Colonic mucosa (tissue), 4 donors: Measurements from ENCODE around the gene HAL. TPM values are rescaled to one million over a fixed set of nuclear protein-coding genes. Genes with fewer than 3 reads are reported as not detected.

ENCODE experiments used
- DNase-seq: peaks from one replicate; pipeline ENCODE4 v3.0.0-alpha.2; 2020
- H3K27ac ChIP-seq: fragments of 200-600 bp; one replicate; pipeline ENCODE4 v1.8.0; 2021
- H3K27me3 ChIP-seq: fragments of 200-600 bp; one replicate; pipeline ENCODE4 v1.8.0; 2021
- H3K36me3 ChIP-seq: fragments of 200-600 bp; one replicate; pipeline ENCODE4 v1.8.0; 2021
- H3K4me1 ChIP-seq: fragments of 200-600 bp; one replicate; pipeline ENCODE4 v1.8.0; 2021; ENCODE audit warnings: mild to moderate bottlenecking
- H3K4me3 ChIP-seq: fragments of 200-600 bp; one replicate; pipeline ENCODE4 v1.8.0; 2021
- H3K9ac ChIP-seq, 2 donors: one replicate each; pipeline ENCODE4 v1.7.0; 2013; ENCODE audit warnings: control low read depth in 2 of 2, low read depth in 2 of 2, low read length in 2 of 2
- H3K9me3 ChIP-seq: fragments of 200-600 bp; one replicate; pipeline ENCODE4 v1.8.0; 2021
- intact Hi-C: fragments of 100-400 bp; cut with DNase I; formaldehyde crosslinking; loops from one replicate; pipeline ENCODE4 v1.14.1; 2022
- total RNA-seq, 2 donors: library from RNA; stranded (reverse); fragmentation: NEBNext Ultra II Directional in 1 of 2; extraction: Animal tissue kit (Norgen Biotek cat#: 25700) in 1 of 2; gene quantifications; one replicate each; pipeline ENCODE4 v1.2.1, GENCODE V29; 2021
- TF ChIP-seq, protein P1 (sequence below): fragments of 200-600 bp; IDR thresholded peaks from one replicate; pipeline ENCODE4 v1.8.0; 2022; ENCODE audit warnings: antibody characterized with exemption, mild to moderate bottlenecking
- donor health status: healthy.
- donor health status: DM: no; HTN: no; CAD: no.
- donor health status: DM: no; HTN: no; CAD: no.

HAL gene
- total RNA-seq, 2 donors from 2014 or later = 0.91 to 1.1 TPM

DNA sequence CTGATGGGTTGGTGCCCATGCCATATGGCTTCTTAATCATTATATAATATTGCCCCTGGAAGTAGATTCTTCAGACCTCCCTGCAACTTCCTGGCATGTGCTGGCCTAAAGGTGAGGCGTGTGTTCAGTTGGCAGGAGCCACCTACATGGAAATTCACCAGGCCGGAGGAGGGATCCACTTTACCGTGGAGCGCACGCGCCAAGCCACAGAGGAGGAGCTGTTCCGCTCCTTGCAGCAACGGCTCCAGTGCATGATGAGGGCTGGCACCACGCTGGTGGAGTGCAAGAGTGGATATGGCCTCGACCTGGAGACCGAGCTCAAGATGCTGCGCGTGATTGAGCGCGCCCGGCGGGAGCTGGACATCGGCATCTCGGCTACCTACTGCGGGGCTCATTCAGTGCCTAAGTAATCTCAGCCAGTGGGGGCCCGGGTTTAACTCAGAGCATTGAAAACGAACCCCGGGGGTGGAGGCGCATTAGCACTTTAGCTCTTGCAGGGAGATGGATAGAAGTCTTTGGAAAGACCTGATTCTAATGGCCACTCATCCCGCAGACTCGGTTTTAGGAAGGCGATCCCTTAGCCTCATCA lies 39.5 kb downstream of the HAL start:
- intact Hi-C loops = no loop called here
- no peak overlapping the region for H3K4me3 ChIP-seq

DNA sequence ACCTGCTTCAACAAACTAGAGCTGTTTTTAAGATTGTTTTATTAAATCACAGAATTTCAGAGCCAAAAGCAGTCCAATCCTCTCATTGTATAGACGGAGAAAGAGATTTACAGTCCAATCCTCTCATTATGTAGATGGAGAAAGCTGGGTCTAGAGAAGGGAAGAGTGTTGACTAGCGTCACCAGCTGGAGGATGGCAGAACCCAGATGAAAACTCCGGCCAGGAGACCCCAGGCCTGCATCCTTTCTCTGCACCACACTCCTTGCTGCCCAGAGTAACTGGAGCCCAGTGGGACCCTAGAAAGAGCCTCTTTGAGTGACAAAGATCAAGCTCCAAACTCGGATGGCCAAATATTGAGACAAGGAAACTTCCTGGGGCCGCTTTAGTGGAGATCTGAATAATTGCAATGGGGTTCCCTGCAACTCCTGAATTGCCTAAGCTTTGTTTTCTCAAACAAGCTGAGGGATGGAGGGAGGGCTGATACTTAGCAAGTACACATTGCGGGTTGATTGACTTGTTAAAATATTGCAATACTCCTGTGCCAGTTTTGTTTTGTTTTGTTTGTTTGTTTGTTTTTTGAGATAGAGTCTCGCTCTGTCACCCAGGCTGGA lies 40.5 kb downstream of the HAL start:
- no peaks in the 10 kb centered on the region for H3K9me3 ChIP-seq

More for the DNA sequence above, 39.5 kb downstream of the HAL start:
- H3K4me1 ChIP-seq = no peaks in the 10 kb centered on the region
- H3K9ac ChIP-seq = no peak overlapping the region
- TF ChIP-seq, protein P1, sequence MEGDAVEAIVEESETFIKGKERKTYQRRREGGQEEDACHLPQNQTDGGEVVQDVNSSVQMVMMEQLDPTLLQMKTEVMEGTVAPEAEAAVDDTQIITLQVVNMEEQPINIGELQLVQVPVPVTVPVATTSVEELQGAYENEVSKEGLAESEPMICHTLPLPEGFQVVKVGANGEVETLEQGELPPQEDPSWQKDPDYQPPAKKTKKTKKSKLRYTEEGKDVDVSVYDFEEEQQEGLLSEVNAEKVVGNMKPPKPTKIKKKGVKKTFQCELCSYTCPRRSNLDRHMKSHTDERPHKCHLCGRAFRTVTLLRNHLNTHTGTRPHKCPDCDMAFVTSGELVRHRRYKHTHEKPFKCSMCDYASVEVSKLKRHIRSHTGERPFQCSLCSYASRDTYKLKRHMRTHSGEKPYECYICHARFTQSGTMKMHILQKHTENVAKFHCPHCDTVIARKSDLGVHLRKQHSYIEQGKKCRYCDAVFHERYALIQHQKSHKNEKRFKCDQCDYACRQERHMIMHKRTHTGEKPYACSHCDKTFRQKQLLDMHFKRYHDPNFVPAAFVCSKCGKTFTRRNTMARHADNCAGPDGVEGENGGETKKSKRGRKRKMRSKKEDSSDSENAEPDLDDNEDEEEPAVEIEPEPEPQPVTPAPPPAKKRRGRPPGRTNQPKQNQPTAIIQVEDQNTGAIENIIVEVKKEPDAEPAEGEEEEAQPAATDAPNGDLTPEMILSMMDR = no peak
- DNase-seq = no peak
- H3K9me3 ChIP-seq = no peaks in the 10 kb centered on the region
- no peak overlapping the region for H3K27ac ChIP-seq
- H3K36me3 ChIP-seq = no peaks in the 10 kb centered on the region
- H3K27me3 ChIP-seq = no peaks in the 10 kb centered on the region

DNA sequence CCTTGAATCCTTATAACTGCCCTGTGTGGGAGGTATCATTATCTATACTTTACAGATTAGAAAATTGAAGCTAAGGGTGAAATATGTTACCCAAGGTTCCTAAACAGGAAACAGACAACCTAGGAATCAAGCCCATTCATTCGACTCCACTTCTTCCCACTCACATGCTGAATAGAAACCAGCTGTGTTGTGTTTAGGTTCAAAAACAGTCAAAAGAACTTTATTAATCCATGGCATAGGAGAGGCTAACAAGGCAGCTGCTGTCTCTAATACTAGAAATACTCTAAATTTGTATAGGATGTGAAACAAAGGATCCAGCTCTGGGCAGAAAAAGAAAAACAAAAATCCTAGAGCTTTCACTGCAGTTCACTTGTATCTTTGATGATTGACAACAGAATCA lies 43.1 kb downstream of the HAL start:
- Histone ChIP-seq H3K4me3 (no peak overlapping the region), H3K27me3 (no peaks in the 10 kb centered on the region), H3K36me3 (no peaks in the 10 kb centered on the region), H3K27ac (no peak overlapping the region), H3K9me3 (no peaks in the 10 kb centered on the region), H3K4me1 (no peaks in the 10 kb centered on the region), H3K9ac (no peak overlapping the region)
- no peak for DNase-seq
- intact Hi-C loops = no loop called here
- TF ChIP-seq, protein P1 = no peak

More for the DNA sequence above, 40.5 kb downstream of the HAL start:
- Histone ChIP-seq H3K36me3 (no peaks in the 10 kb centered on the region), H3K27me3 (no peaks in the 10 kb centered on the region), H3K4me3 (no peak overlapping the region), H3K27ac (no peak overlapping the region), H3K9ac (no peak overlapping the region), H3K4me1 (no peaks in the 10 kb centered on the region)
- TF ChIP-seq, protein P1 = no peak
- intact Hi-C loops = no loop called here
- DNase-seq = no peak

DNA sequence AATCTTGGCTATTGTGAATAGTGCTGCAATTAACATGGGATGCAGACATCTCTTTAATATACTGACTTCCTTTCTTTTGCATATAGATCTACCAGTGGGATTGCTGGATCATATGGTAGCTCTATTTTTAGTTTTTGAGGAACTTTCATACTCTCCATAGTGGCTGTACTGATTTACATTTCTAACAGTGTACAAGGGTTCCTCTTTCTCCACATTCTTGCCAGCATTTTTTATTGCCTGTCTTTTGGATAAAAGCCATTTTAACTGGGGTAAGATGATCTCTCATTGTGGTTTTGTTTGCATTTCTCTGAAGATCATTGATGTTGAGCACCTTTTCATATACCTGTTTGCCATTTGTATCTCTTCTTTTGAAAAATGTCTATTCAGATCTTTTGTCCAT lies 44.6 kb downstream of the HAL start:
- H3K27me3 ChIP-seq = no peaks in the 10 kb centered on the region
- H3K27ac ChIP-seq = no peak overlapping the region
- H3K9ac ChIP-seq = no peak overlapping the region
- H3K9me3 ChIP-seq = no peaks in the 10 kb centered on the region
- no peak overlapping the region for H3K4me3 ChIP-seq
- intact Hi-C loops = no loop called here
- no peaks in the 10 kb centered on the region for H3K36me3 ChIP-seq
- no peak for DNase-seq
- no peaks in the 10 kb centered on the region for H3K4me1 ChIP-seq
- TF ChIP-seq, protein P1 = no peak

DNA sequence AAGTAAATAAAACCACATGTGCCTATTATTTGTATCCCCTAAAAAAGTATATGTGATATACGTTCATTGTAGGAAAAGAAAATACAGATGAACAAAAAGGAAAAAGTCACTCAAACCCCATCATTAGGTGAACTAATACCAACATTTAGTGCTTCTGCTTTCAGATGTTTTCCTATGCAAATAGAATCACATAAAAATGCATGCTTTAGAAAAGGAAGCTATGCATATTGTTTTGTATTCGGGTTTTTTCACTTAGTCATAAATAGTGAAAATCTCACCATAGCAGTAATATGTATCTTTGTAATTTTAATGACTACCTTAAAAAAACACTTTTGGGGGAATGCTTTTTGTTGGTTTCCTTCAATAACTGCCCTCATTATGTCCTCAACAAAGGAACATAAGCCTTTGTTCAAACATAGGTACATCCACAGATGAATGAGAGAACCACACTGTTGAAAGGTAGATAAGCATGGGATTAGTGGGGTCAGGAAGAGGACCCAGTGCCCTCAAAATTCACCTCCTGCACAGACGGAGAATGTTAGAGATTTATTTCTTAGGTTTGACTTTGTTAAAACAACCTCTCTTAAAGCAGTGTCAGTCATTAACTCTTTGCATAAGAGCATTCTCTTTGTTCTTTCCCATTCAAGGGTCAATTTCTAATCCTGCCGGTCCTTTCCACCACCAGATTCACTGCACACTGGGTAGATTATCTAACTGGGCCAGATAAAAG lies 46.5 kb downstream of the HAL start:
- Histone ChIP-seq H3K9ac (no peak overlapping the region), H3K27ac (no peak overlapping the region), H3K9me3 (no peaks in the 10 kb centered on the region), H3K36me3 (no peaks in the 10 kb centered on the region), H3K4me3 (no peak overlapping the region), H3K27me3 (no peaks in the 10 kb centered on the region), H3K4me1 (no peaks in the 10 kb centered on the region)
- TF ChIP-seq, protein P1 = no peak
- no peak for DNase-seq
- intact Hi-C loops = no loop called here
